OCI-LY7 (cell line): ENCODE measurements around the gene KDM4B. TPM values are rescaled to one million over a fixed set of nuclear protein-coding genes. Genes with fewer than 3 reads are reported as not detected.

Experiments
- BruUV-seq: library from RNA; stranded (reverse); fragments of 400-500 nt; replicated peaks from 2 replicates; lab custom pipeline; 2021; lab: Mats Ljungman, UMichigan
- CTCF ChIA-PET: fragments of 300-600 bp; sonication (Branson Sonifier 250); formaldehyde crosslinking; loops from one replicate; lab custom pipeline; 2022; ENCODE audit warnings: antibody characterized with exemption; ENCODE audit not compliant: unreplicated experiment; lab: Charles Lee
- POLR2A ChIA-PET: fragments of 300-600 bp; sonication (Branson Sonifier 250); formaldehyde crosslinking; loops from one replicate; lab custom pipeline; 2022; ENCODE audit warnings: antibody characterized with exemption; lab: Charles Lee
- DNase-seq: peaks from one replicate; pipeline ENCODE4 v3.0.0-alpha.2; 2015; ENCODE audit warnings: low spot score
- H2AFZ ChIP-seq: fragments of 200-600 bp; sonication (generic), shearing (Covaris generic); 2 replicates; pipeline ENCODE4 v1.6.1; 2014; ENCODE audit warnings: mild to moderate bottlenecking, antibody characterized with exemption, low read length, moderate library complexity
- H3K27ac ChIP-seq: fragments of 200-600 bp; sonication (generic); 2 replicates; pipeline ENCODE4 v1.5.1; 2014; ENCODE audit warnings: mixed run types, low read depth, mild to moderate bottlenecking, moderate library complexity, low read length, inconsistent platforms; ENCODE audit not compliant: poor library complexity, severe bottlenecking
- H3K36me3 ChIP-seq: fragments of 200-600 bp; sonication (generic); 2 replicates; pipeline ENCODE4 v1.6.1; 2014; ENCODE audit warnings: mild to moderate bottlenecking, antibody characterized with exemption, low read length, moderate library complexity, mixed read lengths; ENCODE audit not compliant: insufficient read depth
- H3K4me1 ChIP-seq: fragments of 200-600 bp; sonication (generic); 2 replicates; pipeline ENCODE4 v1.5.1; 2014; ENCODE audit warnings: mild to moderate bottlenecking, low read length; ENCODE audit not compliant: insufficient read depth, poor library complexity, severe bottlenecking
- H3K4me2 ChIP-seq: fragments of 200-600 bp; sonication (generic); 2 replicates; pipeline ENCODE4 v1.6.1; 2014; ENCODE audit warnings: mild to moderate bottlenecking, low read length
- H3K4me3 ChIP-seq: fragments of 200-600 bp; sonication (generic); 2 replicates; pipeline ENCODE4 v1.5.1; 2014; ENCODE audit warnings: mild to moderate bottlenecking, low read depth, low read length; ENCODE audit not compliant: poor library complexity, severe bottlenecking
- H3K79me2 ChIP-seq: fragments of 200-600 bp; sonication (generic); 2 replicates; pipeline ENCODE4 v1.6.1; 2016; ENCODE audit warnings: low read depth, mild to moderate bottlenecking, low read length, moderate library complexity, mixed read lengths; ENCODE audit not compliant: insufficient read depth
- H3K9me2 ChIP-seq: fragments of 200-600 bp; sonication (generic); 2 replicates; pipeline ENCODE4 v1.6.1; 2016; ENCODE audit warnings: mild to moderate bottlenecking, low read length, mixed read lengths; ENCODE audit not compliant: insufficient read depth
- H3K9me3 ChIP-seq: fragments of 200-600 bp; sonication (generic); 2 replicates; pipeline ENCODE4 v1.6.1; 2014; ENCODE audit warnings: mild to moderate bottlenecking, mixed run types, low read length, mixed read lengths
- H4K20me1 ChIP-seq: fragments of 200-600 bp; sonication (generic); 2 replicates; pipeline ENCODE4 v1.6.1; 2014; ENCODE audit warnings: mild to moderate bottlenecking, antibody characterized with exemption, low read length, moderate library complexity, mixed read lengths; ENCODE audit not compliant: insufficient read depth
- CTCF ChIP-seq: fragments of 200-600 bp; sonication (generic); conservative IDR thresholded peaks from 2 replicates; pipeline ENCODE4 v1.5.1; 2014; ENCODE audit warnings: mild to moderate bottlenecking, antibody characterized with exemption, low read length, moderate library complexity, mixed read lengths
- EZH2phosphoT487 ChIP-seq: fragments of 200-600 bp; sonication (generic); IDR thresholded peaks from 2 replicates; pipeline ENCODE4 v1.6.1; 2018; ENCODE audit warnings: low read depth, borderline replicate concordance, mild to moderate bottlenecking, mixed run types, antibody characterized with exemption, low read length, moderate library complexity, mixed read lengths
- intact Hi-C: fragments of 100-400 bp; cut with micrococcal nuclease; formaldehyde crosslinking; loops from one replicate; pipeline ENCODE4 v1.10.0; 2022; ENCODE audit not compliant: unreplicated experiment
- total RNA-seq, 2 experiments: library from RNA; depleted of rRNA in 1 of 2; stranded (reverse); fragments of >200 nt in 1 of 2; shearing (Covaris generic) in 1 of 2; gene quantifications; 2 replicates each; pipeline ENCODE4 v1.2.3, GENCODE V29; 2014 to 2022

KDM4B gene
- total RNA-seq, 2 experiments from 2014 or later = 24.3 to 44.2 TPM

DNA sequence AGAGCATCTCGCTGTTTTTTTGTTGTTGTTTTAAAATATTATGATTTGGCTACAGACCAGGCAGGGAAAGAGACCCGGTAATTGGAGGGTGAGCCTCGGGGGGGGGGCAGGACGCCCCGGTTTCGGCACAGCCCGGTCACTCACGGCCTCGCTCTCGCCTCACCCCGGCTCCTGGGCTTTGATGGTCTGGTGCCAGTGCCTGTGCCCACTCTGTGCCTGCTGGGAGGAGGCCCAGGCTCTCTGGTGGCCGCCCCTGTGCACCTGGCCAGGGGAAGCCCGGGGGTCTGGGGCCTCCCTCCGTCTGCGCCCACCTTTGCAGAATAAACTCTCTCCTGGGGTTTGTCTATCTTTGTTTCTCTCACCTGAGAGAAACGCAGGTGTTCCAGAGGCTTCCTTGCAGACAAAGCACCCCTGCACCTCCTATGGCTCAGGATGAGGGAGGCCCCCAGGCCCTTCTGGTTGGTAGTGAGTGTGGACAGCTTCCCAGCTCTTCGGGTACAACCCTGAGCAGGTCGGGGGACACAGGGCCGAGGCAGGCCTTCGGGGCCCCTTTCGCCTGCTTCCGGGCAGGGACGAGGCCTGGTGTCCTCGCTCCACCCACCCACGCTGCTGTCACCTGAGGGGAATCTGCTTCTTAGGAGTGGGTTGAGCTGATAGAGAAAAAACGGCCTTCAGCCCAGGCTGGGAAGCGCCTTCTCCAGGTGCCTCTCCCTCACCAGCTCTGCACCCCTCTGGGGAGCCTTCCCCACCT is 183.3 kb downstream of the KDM4B start:
- no peak for TF ChIP-seq CTCF
- no peak for TF ChIP-seq EZH2phosphoT487
- no peaks in the 10 kb centered on the region for H3K36me3 ChIP-seq
- no peak overlapping the region for H3K4me3 ChIP-seq
- H4K20me1 ChIP-seq = no peaks in the 10 kb centered on the region
- H3K4me1 ChIP-seq = no peaks in the 10 kb centered on the region
- H3K4me2 ChIP-seq = no peak overlapping the region
- no peaks in the 10 kb centered on the region for H3K9me2 ChIP-seq
- intact Hi-C loops = no loop called here
- CTCF ChIA-PET = no interaction called here
- H3K27ac ChIP-seq = no peak overlapping the region
- POLR2A ChIA-PET = no interaction called here
- no peaks in the 10 kb centered on the region for H3K9me3 ChIP-seq
- no peak for DNase-seq
- no peaks in the 10 kb centered on the region for H3K79me2 ChIP-seq
- TSS peak; percentile 79 for BruUV-seq
- H2AFZ ChIP-seq = no peak overlapping the region

GRCh38 chr19:5152767-5153532 is 184.0 kb downstream of the KDM4B start:
- Histone ChIP-seq H3K4me3 (no peak overlapping the region), H2AFZ (no peak overlapping the region), H3K79me2 (no peaks in the 10 kb centered on the region), H3K4me1 (no peaks in the 10 kb centered on the region), H3K9me2 (no peaks in the 10 kb centered on the region), H3K4me2 (no peak overlapping the region), H3K9me3 (no peaks in the 10 kb centered on the region), H4K20me1 (no peaks in the 10 kb centered on the region), H3K27ac (no peak overlapping the region), H3K36me3 (no peaks in the 10 kb centered on the region)
- no peak for TF ChIP-seq EZH2phosphoT487
- TF ChIP-seq CTCF = no peak
- ChIA-PET CTCF (no interaction called here), POLR2A (no interaction called here)
- intact Hi-C loops = no loop called here
- no TSS peak for BruUV-seq
- DNase-seq = no peak
